Mononuclear cell (primary cell): ENCODE data around the gene AGTRAP. TPM values are rescaled to one million over a fixed set of nuclear protein-coding genes. Genes with fewer than 3 reads are reported as not detected.

Experiments used
- H3K27me3 ChIP-seq: 2 replicates; pipeline ENCODE4 v1.6.0; 2011; ENCODE audit warnings: low read length, control low read depth; ENCODE audit not compliant: insufficient read depth
- H3K4me1 ChIP-seq: 2 replicates; pipeline ENCODE4 v1.5.1; 2011; ENCODE audit warnings: mild to moderate bottlenecking, low read length, control low read depth; ENCODE audit not compliant: insufficient read depth
- H3K4me3 ChIP-seq: 2 replicates; pipeline ENCODE4 v1.5.1; 2011; ENCODE audit warnings: mild to moderate bottlenecking, low read length, moderate library complexity
- H3K9me3 ChIP-seq: 2 replicates; pipeline ENCODE4 v1.5.1; 2011; ENCODE audit warnings: low read depth, mild to moderate bottlenecking, control low read depth, low read length
- total RNA-seq: library from RNA; depleted of rRNA; stranded (reverse); fragments of >200 nt; gene quantifications from one replicate; pipeline ENCODE4 v1.2.3, GENCODE V29; 2012

The AGTRAP gene
- total RNA-seq, 1 donor, result 62.0 TPM

DNA sequence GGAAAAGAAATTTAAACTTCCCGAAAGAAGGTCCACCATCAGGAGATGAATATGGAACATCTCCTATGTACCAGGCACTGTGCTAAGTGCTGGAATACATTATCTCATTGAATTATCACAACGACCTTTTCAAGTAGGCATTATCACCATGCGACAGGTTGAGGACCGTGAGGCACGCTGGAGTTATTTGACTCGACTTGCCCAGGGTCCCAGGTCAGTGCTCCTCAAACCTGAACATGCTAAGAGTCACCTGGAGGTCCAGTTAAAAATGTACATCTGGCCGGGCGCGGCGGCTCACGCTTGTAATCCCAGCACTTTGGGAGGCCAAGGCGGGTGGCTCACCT is 15.9 kb upstream of the AGTRAP start:
- peaks cover 41% of the 10 kb centered on the region for H3K4me1 ChIP-seq
- H3K4me3 ChIP-seq, result no peak overlapping the region
- H3K9me3 ChIP-seq, result no peaks in the 10 kb centered on the region

DNA sequence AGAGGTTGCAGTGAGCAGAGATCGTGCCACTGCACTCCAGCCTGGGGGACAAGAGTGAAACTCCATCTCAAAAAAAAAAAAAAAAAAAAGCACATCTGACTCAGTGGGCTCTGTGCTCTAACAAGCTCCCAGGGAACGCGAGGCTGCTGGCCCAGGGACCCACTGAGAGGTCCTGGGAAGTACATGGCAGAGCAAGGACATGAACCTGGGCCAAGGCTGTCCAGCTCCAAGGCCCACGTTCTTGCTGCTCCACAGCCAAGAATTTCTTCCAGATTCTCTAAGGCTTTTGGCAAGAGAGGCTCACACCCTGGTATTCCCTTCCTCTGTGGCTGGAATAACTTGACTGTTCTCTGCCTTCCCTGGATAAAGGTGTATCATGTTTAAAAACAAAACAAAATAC is 15.4 kb upstream of the AGTRAP start:
- Histone ChIP-seq H3K4me1 (peaks cover 46% of the 10 kb centered on the region), H3K27me3 (no peaks in the 10 kb centered on the region), H3K9me3 (no peaks in the 10 kb centered on the region), H3K4me3 (no peak overlapping the region)

More for the DNA sequence above, 15.9 kb upstream of the AGTRAP start:
- no peaks in the 10 kb centered on the region for H3K27me3 ChIP-seq

DNA sequence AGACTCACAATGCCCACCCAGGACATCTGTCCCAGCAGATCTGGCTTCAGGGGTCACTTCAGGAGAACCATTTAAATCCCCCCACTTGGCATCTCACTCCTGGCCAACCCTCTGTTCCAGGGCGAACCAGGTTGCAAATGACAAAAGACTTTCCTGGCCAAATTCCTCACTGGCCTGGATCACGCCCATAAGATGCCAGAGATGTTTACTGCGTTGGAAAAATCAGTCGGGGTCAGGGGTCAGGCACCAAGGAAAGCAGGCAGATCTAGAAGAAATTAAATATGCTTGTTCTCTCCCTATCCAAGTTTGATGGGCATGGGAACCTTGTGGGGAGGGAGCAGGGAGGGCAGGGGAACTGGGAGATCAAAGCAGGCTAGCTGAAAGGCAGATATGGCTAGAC is 14.6 kb upstream of the AGTRAP start:
- H3K4me3 ChIP-seq, result no peak overlapping the region
- no peaks in the 10 kb centered on the region for H3K27me3 ChIP-seq
- H3K9me3 ChIP-seq, result no peaks in the 10 kb centered on the region
- H3K4me1 ChIP-seq, result peaks cover 54% of the 10 kb centered on the region

DNA sequence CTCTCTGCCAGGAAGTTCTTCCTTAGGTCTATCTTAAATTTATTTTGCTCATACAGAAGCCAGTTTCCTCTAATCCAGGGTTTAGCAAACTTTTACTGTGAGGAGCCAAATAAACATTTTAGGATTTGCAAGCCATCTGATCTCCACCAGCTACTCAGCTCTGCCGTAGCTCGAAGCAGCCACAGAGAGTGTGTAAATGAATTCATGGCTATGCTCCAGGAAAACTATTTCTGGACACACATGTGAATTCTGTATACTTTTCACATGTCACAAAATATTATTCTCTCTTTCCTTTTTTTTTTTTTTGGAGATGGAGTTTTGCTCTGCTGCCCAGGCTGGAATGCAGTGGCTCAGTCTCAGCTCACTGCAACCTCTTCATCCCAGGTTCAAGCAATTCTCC is 13.4 kb upstream of the AGTRAP start:
- Histone ChIP-seq H3K4me1 (peaks cover 65% of the 10 kb centered on the region), H3K9me3 (no peaks in the 10 kb centered on the region), H3K27me3 (no peaks in the 10 kb centered on the region), H3K4me3 (no peak overlapping the region)

DNA sequence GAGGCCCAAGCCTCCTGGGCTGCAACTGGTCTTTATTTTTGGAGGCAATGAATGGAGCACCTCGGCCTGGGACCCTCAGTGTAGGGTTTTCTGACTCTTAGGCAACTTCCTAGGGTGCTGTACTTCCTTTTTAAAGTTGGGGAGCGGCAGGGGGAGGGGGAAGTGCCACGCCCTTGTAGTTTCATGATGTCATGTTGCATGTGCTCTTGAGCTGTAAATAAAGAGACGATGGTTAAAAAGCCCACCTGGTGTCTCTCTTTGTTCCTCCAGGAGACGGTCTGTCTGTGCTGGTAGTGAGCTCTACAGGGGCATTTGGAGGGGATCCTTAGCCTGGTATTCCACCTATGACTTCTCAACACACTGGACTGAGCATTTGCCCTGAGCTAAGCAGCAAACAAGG is 10.3 kb upstream of the AGTRAP start:
- peaks cover 73% of the 10 kb centered on the region for H3K4me1 ChIP-seq
- H3K9me3 ChIP-seq, result no peaks in the 10 kb centered on the region
- H3K27me3 ChIP-seq, result no peaks in the 10 kb centered on the region
- H3K4me3 ChIP-seq, result no peak overlapping the region

DNA sequence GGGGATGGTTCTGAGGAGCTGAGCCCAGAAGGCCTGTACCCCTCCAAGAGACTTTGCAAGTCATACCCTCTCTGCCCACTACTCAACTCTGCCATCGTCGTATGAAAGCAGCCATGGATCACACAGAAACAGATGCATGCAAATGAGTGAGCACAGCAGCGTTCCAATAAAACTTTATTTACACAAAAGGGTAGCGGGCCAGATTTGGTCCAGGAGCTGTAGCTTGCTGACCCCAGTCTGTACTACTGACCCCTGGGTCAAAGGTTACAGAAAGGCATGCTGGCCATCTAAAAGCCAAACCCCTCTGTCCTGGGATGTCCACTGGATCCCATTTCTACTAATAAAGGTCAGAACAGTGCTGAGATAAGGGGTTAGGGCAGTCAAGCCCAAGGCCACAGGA is 8.8 kb upstream of the AGTRAP start:
- Histone ChIP-seq H3K4me1 (peaks cover 81% of the 10 kb centered on the region), H3K27me3 (no peaks in the 10 kb centered on the region), H3K9me3 (no peaks in the 10 kb centered on the region), H3K4me3 (no peak overlapping the region)

DNA sequence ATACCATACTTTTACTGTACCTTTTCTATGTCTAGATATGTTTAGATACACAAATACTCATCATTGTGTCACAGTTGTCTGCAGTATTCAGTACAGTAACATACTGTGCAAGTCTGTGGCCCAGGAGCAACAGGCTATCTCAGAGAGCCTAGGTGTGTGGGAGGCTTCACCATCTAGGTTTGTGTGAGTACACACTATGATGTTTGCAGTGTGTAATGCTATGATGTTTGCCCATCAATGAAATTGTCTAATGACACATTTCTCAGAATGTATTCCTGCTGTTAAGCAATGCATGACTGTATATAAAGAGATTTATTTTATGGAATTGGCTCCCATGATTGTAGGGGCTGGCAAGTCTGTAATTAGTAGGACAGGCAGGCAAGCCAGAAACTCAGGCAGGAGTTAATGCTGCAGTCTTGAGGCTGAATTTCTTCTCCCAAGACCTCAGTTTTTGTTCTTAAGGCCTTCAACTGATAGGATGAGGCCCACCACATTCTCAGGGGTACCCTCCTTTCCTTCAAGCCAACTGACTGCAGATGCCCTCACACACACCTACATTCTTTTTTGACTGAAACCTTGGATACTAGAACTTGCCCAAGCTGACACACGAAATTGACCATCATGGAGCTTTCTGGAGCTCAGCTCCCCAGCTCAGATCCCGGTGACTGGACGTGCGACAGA is 7.7 kb upstream of the AGTRAP start:
- no peaks in the 10 kb centered on the region for H3K27me3 ChIP-seq
- H3K4me3 ChIP-seq, result no peak overlapping the region
- H3K9me3 ChIP-seq, result no peaks in the 10 kb centered on the region
- peaks cover 93% of the 10 kb centered on the region for H3K4me1 ChIP-seq

DNA sequence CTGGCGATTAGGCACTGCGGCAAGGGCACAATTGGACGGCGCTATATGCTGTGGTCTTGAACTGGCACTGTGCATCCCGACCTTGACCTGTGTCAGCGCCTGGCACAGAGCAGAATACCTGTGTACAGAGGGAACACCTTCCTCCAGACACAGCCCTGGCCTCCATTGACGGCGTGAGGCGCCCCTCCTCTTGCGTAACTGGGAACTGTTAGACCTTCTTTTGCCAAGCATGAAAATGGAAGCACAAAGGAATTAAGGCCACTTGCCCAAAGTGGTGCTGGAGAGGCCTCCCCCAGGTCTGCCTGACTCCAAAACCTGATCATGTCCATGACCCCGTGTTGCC is 6.8 kb upstream of the AGTRAP start:
- no peaks in the 10 kb centered on the region for H3K27me3 ChIP-seq
- peaks cover 97% of the 10 kb centered on the region for H3K4me1 ChIP-seq
- H3K4me3 ChIP-seq, result no peak overlapping the region
- H3K9me3 ChIP-seq, result no peaks in the 10 kb centered on the region

DNA sequence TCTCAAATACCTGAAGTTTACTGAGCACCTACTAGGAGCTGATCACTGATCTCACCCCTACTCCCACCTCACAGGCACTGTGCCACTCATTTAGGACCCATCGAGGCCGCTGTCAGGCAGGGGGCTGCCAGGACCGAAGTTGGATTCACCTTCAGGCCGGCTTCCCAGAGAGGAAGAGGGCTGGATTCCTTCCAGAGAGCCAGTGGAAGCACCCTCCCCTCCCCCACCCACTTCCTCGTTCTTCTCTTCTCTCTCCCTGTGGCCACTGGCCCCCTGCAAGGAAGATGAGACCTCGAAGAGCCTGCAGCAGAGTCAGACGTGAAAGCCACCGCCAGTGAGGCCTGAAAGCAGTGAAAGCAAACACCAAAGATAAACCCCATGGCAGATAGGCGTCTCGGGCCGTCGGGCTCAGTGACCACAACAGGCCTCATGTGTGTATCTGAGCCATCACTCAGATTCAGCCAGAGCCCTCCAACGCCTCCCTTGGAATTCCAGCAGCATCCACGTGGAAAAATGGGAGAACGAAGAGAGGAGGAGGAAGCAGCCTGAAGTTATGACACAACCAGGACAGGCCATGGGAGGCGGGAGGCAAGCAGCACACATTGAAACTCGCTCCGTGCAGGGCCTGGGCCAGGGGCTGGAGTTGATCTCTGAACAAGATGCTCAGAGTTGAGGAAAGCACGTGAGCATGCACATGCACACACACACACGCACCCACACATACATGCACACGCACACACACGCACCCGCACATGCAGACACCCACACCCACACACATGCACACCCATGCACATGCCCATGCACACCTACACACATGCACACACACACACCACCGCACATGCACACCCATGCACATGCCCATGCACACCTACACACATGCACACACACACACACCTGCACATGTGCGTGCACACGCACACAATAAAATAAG is 6.2 kb upstream of the AGTRAP start:
- H3K4me1 ChIP-seq, result peaks cover 91% of the 10 kb centered on the region
- no peaks in the 10 kb centered on the region for H3K9me3 ChIP-seq
- H3K4me3 ChIP-seq, result no peak overlapping the region
- H3K27me3 ChIP-seq, result no peaks in the 10 kb centered on the region

DNA sequence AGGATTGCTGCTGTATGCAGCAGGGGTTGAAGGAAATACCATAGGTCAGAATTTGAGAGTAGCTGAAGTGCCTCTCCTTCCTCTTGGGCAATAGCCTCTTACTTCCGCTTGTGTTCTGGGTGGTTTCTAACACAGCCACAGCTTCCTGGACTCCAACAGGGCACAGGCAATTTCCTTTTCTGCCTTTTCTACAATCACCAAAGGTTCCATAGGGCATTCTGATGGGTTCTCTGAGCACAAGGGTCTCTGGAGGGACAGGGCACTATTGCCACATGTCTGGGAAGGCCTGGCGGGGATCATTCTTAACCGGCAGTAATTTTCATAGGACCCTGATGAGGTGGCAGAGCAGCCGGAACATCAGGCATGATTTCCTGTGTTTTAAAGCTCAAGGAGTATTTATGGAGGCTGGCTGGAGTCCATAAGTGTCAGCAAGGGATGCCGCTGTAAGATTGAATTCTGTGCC is 5.5 kb upstream of the AGTRAP start:
- Histone ChIP-seq H3K4me3 (no peak overlapping the region), H3K27me3 (no peaks in the 10 kb centered on the region), H3K4me1 (peaks cover 90% of the 10 kb centered on the region), H3K9me3 (no peaks in the 10 kb centered on the region)

DNA sequence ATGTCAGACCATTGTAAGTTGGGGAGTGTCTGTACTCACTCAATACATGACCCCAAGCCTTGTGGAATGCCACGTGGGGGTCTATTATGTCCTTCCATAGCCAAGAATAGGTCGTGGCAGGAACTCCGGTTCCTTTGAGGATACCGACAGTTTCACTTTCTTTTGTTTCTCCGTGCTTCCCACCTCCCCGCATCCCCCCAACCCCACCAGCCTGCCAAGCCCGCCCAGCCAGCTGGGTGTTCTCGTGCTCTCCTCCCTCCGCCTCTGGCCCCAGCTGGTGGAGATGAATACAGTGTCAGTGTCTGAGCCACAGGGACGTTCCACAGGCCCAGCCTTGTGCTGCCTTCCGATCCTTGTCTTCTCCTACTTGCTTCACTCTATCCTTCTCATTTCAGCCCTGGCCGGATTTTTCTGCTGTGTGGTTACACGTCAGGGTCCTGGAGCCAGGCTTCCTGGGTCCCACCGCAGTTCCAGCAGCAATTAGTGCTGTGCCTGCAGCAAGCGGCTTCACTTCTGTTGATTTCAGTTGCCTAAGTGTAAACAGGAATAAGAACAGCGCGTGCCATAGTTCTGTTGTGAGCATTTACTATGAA is 4.1 kb upstream of the AGTRAP start:
- peak overlapping the region; percentile 18 for H3K4me3 ChIP-seq
- peaks cover 83% of the 10 kb centered on the region for H3K4me1 ChIP-seq
- H3K9me3 ChIP-seq, result no peaks in the 10 kb centered on the region
- no peaks in the 10 kb centered on the region for H3K27me3 ChIP-seq

DNA sequence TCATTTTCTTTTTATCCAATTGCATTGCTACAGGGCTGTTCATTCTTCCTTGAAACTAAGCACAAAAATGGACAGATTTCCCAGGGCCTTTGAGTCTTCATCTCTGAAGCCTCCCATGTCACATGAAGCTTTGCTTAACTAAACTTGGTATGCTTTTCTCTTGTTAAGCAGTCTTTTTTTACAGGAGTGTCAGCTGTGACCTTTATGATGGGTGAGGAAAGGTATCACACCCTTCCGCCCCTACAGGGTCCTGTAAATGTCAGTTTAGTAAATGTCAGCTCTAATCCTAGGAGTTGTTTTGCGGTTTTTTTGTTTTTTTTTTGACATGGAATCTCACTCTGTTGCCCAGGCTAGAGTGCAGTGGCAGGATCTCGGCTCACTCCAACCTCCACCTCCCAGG is 2.6 kb upstream of the AGTRAP start:
- no peak overlapping the region for H3K4me3 ChIP-seq
- H3K27me3 ChIP-seq, result no peaks in the 10 kb centered on the region
- H3K4me1 ChIP-seq, result peaks cover 84% of the 10 kb centered on the region

DNA sequence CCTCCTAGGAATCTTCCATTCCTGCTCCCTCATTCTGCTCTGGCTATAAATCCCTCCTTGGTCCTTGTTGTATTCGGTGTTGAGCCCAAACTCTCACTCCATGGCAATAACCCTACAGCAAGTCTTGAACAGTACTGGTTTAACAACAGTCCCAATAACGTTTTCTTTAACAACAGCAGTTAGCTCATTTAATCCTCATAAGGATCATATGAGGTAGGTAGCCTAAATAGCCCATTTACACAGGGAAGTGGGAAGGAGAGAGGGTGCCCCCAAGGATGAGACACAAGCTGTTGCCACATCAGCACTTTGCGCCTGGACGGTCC is 444 bp upstream of the AGTRAP start:
- Histone ChIP-seq H3K27me3 (no peaks in the 10 kb centered on the region), H3K4me1 (peaks cover 84% of the 10 kb centered on the region), H3K4me3 (peak overlapping the region; percentile 96), H3K9me3 (no peaks in the 10 kb centered on the region)

More for the DNA sequence above, 2.6 kb upstream of the AGTRAP start:
- H3K9me3 ChIP-seq, result no peaks in the 10 kb centered on the region

DNA sequence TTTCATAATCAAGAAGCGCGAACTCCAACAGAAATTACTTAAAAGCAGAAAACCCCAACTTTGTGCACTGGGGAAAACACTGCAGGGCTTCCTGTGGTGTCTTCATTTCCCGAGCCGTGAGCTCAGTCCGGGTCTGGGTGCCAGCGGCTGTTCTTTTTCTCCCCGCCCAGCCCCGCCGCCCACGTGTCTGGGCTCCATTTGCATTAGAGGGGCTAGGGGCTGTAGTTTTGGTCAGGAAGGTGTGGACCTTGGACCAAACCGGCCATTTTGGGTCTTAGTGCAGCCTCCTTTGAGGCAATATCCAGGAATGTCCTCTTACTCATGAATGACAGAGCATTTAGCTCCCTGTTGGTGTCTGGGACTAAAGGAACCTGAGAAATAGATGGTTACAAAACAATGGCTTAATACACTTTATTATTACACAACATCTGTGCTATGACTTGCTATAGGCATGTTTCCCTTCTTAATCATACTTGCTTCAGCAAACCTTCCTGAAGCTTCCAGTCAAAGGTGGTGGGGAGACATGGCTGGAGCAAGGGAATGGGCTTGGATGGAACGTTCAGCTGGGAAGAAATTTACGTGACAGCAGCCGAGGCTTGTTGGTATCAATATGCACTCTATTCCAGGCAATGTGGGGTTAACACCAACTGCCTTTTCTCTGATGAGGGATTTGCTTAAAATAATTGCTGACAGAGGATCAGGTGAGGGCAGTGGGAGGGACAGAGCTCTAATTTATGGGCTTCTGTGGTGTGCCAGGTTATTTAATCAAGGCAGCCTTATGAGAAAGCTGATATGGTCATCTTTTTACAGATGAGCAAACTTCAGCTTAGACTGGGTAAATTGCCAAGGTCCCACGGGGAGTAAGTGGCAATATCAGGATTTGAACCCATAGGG is 1.1 kb downstream of the AGTRAP start:
- peaks cover 84% of the 10 kb centered on the region for H3K4me1 ChIP-seq
- H3K27me3 ChIP-seq, result no peaks in the 10 kb centered on the region
- no peaks in the 10 kb centered on the region for H3K9me3 ChIP-seq
- H3K4me3 ChIP-seq, result peak overlapping the region; percentile 96

DNA sequence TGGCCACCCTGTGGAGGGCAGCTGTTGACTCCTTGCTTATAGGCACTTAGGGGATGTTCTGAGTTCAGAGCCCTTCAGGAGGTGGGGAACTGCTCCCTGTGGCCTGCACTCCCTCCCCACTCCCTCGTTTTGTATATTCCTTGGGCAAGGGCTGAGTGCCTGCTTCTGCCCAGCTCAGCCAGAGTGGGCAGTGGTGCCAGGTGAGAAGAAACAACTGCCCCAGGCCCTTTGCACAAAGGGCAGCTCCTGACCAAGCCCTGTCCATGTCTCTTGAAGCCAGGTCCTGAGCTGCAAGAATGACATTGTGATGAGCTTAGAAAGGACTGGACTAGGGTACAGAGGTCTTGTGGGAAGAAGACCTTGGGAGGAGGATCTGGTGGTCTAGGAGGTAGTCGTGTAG is 2.2 kb downstream of the AGTRAP start:
- peak overlapping the region; percentile 1 for H3K4me3 ChIP-seq
- H3K4me1 ChIP-seq, result peaks cover 81% of the 10 kb centered on the region
- no peaks in the 10 kb centered on the region for H3K9me3 ChIP-seq
- no peaks in the 10 kb centered on the region for H3K27me3 ChIP-seq
